ENCODE results near the gene FAM118B.
"Not testable (repeated sequence)": the region's sequence is repeated elsewhere in the genome, so short reads cannot be mapped to it uniquely, and the experiment has no call there.

Gene FAM118B

GRCh38 chr11:126277322-126277721 is 65.7 kb downstream of the FAM118B start:
- DNase-seq (ENCODE audit: low spot score) = no peak

DNA sequence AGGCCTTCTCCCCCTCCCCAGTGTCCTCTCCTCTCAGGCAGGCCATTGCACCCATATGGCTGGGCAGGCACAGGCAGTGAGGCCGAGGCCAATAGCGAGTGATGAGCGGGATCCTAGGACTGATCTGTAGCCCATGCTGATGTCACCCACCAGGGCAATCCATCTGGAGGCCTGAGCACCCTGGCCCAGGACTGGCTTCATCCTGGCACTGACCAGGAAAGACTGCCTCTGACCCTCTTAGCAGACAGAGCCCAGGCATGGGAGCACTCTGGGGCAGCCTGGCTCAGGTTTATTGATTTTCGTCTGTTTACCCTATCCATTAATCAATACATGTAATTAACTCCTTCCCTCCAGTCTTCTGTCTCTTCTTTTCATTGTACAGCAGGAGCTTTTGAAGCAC is 66.2 kb downstream of the FAM118B start:
- no peak for DNase-seq (ENCODE audit: low spot score)

GRCh38 chr11:126279191-126279590 is 67.6 kb downstream of the FAM118B start:
- DNase-seq (ENCODE audit: low spot score) = no peak

DNA sequence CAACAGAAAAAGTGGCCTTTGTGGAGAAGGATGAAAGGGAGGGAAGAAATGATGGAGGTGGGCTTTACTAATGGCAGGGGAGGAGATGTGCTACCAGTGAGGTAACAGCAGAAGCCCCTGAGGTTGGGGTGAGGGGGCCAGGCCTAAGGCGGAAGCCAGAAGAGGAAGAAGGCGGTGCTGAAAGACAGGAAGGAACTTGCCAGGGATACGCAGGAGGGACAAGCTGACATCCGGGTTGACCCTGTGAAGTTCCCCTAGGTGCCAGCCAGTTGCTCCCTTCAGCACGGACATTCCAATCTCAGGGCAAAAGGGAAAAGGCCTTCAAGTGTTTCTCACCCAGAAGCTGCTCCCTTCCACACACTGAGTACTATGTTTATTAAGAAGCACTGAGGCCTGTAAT is 69.0 kb downstream of the FAM118B start:
- no peak for DNase-seq (ENCODE audit: low spot score)

GRCh38 chr11:126281245-126281644 is 69.7 kb downstream of the FAM118B start:
- no peak for DNase-seq (ENCODE audit: low spot score)

DNA sequence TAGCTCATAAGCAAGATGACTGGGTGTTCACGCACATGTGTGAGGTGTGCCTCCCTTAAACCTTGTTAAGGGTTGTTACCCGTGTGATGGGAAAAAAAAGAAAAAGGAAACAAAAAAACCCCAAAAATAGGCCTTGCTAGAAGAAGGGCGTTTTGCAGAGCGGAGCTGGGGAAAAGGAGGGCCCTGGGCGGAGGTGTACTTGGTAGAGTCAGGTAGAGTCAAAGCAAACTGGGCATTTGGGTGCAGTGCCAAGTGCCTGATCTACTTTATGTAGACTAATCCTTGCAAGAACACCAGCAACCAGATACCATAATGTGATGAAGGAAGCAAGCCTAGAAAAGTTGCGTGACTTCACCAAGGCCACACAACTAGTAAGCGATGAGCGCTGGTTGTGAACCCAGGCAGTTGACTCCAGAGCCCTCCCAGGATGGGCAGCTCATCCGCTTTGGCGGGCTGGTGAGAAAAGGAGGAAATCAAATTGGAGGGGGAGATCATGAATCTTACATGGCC is 70.1 kb downstream of the FAM118B start:
- no peak for DNase-seq (ENCODE audit: low spot score)

GRCh38 chr11:126282361-126282735 is 70.8 kb downstream of the FAM118B start:
- peak; percentile 48 for DNase-seq (ENCODE audit: low spot score)

DNA sequence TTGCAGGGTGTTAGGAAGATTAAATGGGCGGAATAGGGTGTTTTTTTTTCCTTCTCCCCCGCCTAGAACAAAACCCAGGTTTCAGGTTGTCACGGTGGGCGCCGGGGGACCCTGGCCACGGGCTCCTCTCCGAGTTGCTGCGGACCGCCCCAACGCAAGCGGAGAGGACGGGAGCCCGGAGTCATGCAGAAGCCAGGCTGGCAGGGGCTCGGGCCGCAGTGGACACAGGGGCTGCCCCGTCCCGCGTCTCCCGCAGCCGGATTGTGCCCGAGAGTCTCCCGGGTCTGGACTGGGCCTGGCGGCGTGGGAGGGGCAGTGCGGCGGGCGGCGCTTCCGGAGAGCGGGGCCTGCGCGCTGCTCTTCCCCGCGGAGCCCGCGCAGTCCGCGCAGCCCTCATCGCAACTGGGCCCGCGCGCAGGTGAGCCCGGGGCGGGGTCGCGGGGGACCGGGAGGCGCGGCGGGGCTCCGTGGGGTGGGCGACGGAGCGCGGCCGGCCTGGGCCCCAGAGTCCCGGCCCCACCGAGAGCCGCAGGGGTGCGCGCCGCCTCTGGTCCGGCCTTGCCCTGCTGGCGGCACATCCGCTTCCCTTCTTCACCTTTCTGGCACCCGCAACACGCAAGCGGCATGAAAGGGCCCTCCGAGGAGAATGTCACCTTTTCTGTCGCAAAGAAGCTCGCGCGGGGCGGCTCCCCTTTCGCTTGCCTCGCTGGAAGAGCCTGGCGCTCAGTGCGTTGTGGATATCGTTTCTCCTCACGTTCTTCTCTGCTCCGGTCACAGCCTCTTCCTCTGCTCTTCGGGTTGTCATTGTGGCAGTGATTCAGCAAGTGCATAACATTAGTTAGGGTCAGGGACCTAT is 71.4 kb downstream of the FAM118B start, which contains the start of gene TIRAP:
Gene TIRAP, plus strand, starts transcription at position 358 of the 856 bp plus-strand sequence. CDS start 7,802 bp downstream, outside the sequence.
- peak; percentile 74 for DNase-seq (ENCODE audit: low spot score)

GRCh38 chr11:126284829-126285228 is 73.2 kb downstream of the FAM118B start:
- peak; percentile 80 for DNase-seq (ENCODE audit: low spot score)

- DNase-seq (ENCODE audit: low spot score) = no peak
These were observed 76.7 kb downstream of the FAM118B start for GRCh38 chr11:126288237-126288636.

- DNase-seq (ENCODE audit: low spot score) = no peak
These were observed 79.3 kb downstream of the FAM118B start for GRCh38 chr11:126290887-126291286.

DNA sequence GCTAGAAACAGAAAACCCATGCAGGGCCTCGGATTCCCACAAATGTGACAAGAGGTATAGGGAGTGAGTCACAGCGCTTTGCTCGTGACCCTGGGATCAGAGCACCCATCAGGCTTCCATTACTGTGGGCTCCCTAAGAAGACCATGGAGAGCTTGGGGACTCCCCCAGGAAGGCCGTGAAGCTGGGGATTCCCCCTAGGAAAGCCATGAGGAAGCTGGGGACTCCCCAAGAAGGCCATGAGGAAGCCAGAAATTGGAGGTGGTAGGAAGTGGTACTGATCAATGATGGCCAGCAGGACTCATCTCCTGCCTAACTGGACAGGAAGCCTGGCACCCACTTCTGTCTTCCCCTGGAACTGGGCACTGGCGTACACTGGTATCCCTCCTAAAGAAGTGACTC is 82.1 kb downstream of the FAM118B start:
- DNase-seq (ENCODE audit: low spot score) = no peak

DNA sequence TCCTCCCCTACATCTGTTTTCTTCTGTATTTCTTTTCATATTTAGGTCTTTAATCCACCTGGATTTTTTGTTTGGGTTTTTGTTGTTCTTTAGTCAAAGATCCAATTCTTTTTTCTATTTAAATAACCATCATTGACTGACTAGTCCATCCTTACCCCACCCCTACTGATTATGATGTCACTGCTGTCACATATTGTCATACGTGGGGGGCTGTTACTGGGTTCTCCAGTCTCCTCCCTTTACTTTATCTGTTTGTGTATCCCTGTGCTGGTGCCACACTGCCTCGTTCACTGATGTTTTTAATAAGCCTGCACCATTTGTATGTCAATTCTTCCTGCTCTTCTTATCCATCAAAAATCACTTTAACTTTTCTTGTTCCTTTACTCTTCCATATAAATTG is 85.4 kb downstream of the FAM118B start:
- DNase-seq (ENCODE audit: low spot score) = no peak

GRCh38 chr11:126303623-126304456 is 92.3 kb downstream of the FAM118B start, which contains the start of gene DCPS:
TSS of gene DCPS (plus strand) at chr11:126304060. CDS start at chr11:126304081, 21 bp downstream.
- peak; percentile 99 for DNase-seq (ENCODE audit: low spot score)

- DNase-seq (ENCODE audit: low spot score) = no peak
These were observed 93.0 kb downstream of the FAM118B start for GRCh38 chr11:126304457-126305075.

- no peak for DNase-seq (ENCODE audit: low spot score)
These were observed 94.1 kb downstream of the FAM118B start for GRCh38 chr11:126305699-126306098.

- peak; percentile 31 for DNase-seq (ENCODE audit: low spot score)
These were observed 96.1 kb downstream of the FAM118B start for GRCh38 chr11:126307706-126308105.

GRCh38 chr11:126308271-126308671 is 96.7 kb downstream of the FAM118B start:
- no peak for DNase-seq (ENCODE audit: low spot score)

DNA sequence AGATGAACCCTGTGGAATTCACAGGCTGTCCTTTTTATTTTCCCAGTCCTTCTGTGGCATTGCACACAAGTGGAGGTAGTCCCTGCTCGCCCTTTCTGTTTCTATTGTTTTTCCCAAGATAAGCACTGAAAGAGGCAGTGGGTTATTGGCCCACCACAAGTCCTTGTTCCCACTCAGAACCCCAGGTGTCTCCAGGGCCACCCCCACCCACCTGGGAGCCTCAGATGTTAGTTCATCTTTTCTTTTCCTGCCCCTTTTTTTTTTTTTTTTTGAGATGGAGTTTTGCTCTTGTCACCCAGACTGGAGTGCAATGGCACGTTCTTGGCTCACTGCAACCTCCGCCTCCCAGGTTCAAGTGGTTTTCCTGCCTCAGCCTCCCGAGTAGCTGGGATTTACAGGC is 97.2 kb downstream of the FAM118B start:
- DNase-seq (ENCODE audit: low spot score) = not testable (repeated sequence)

GRCh38 chr11:126310200-126310991 is 98.8 kb downstream of the FAM118B start:
- DNase-seq (ENCODE audit: low spot score) = peak; percentile 83

DNA sequence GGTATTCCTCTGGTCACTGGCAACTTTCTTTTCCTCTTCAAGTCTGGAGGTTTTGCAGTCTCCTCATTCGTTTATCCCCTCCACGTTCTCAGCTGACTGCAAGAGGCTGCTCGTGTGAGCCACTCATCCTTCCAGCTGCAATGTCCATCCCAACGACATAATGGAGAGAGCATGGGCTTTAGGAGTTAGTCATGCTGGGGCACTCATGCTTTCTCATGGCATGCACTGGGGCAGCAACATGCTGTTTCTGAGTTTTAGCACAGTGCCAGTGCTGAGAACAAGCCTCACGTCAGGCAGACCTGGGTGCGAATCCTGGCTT is 99.4 kb downstream of the FAM118B start:
- peak; percentile 39 for DNase-seq (ENCODE audit: low spot score)

All from AG08395 (cell line).